Right lobe of liver (tissue), 4 donors: ENCODE measurements around the gene SLX4IP.

Experiments used
- POLR2A ChIP-seq: fragments of 450-650 bp; IDR thresholded peaks from one replicate; pipeline ENCODE4 v1.6.1; 2017; ENCODE audit warnings: antibody characterized with exemption, mild to moderate bottlenecking
- TF ChIP-seq, protein P1 (sequence below), 4 donors: fragments of 200-600 bp in 3 of 4; fragments of 450-650 bp in 1 of 4; IDR thresholded peaks; one replicate each; pipeline versions ENCODE4 v1.5.1 to v1.8.0; 2016 to 2022; ENCODE audit warnings: antibody characterized with exemption in 4 of 4, mild to moderate bottlenecking in 2 of 4
- donor health status: DM: no; HTN: no; CAD: no.
- donor health status: DM: no; HTN: no; CAD: no.
- donor health status: DM: no; HTN: yes; CAD: no.

DNA sequence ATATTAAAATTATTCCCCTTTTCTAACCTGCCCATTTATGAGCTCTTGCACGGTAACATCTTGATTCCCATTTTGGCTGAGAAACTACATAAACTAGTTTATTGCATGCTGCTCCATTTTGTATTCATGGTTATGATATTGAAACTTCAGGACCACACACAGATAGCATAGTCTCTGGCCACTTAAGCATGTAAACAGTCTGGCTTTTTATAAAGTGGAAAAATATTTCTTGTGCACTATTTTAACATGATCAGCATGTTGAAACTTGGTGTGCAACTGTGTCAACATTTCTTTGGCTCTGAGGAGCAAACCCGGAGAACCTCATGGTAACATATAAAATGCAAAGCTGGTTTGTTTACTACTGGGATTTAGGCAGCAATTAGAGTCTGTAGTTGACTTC is 70.7 kb downstream of the SLX4IP start:
- TF ChIP-seq, protein P1, sequence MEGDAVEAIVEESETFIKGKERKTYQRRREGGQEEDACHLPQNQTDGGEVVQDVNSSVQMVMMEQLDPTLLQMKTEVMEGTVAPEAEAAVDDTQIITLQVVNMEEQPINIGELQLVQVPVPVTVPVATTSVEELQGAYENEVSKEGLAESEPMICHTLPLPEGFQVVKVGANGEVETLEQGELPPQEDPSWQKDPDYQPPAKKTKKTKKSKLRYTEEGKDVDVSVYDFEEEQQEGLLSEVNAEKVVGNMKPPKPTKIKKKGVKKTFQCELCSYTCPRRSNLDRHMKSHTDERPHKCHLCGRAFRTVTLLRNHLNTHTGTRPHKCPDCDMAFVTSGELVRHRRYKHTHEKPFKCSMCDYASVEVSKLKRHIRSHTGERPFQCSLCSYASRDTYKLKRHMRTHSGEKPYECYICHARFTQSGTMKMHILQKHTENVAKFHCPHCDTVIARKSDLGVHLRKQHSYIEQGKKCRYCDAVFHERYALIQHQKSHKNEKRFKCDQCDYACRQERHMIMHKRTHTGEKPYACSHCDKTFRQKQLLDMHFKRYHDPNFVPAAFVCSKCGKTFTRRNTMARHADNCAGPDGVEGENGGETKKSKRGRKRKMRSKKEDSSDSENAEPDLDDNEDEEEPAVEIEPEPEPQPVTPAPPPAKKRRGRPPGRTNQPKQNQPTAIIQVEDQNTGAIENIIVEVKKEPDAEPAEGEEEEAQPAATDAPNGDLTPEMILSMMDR (IDR thresholded peaks at IDR 0.05), result no peak
- TF ChIP-seq POLR2A, result no peak
